GM08714 (cell line): Measurements from ENCODE around the gene ALCAM.

Source experiments
- H3K4me3 ChIP-seq: fragments of 200-500 bp; sonication (Bioruptor generic); 2 replicates; pipeline ENCODE4 v1.5.1; 2014; ENCODE audit warnings: mild to moderate bottlenecking, low read length, inconsistent platforms
- ZNF274 ChIP-seq: IDR thresholded peaks from 2 replicates; pipeline ENCODE4 v1.6.1; 2012; ENCODE audit warnings: mild to moderate bottlenecking, low read depth, low read length

ALCAM gene

DNA sequence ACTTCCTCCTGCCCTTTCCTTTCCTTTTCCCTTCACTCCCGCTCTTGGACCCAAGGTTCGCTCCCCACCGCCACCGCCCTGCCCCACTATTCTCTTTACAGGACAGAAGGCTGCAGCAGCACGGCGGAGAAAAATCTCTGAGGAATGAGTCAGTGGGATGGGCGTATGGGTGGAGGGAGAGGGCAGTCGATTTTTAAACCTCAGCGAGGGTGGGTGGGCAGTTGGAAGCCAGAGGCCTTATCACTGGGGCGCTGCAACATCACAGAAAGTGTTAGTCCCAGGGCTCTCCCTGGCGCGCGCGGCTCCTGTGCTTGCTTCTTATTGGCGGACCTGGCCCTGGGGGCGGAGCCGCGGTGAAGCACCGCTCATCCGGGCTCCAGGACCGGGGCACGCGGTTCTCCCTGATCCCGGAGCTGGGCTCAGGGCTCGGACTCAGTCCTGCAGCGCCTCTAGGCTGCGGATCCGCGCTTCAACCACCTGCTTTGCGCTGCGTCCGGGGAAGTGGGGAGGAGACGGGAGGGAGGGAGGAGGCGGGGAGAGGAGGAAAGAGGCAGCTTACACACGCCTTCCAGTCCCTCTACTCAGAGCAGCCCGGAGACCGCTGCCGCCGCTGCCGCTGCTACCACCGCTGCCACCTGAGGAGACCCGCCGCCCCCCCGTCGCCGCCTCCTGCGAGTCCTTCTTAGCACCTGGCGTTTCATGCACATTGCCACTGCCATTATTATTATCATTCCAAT lies at the start of gene ALCAM:
Gene ALCAM (plus strand): TSS at position 584 of the 737 bp plus-strand sequence.
- TF ChIP-seq ZNF274 = no peak
- peak within 1 kb of the TSS; percentile 90 for H3K4me3 ChIP-seq

DNA sequence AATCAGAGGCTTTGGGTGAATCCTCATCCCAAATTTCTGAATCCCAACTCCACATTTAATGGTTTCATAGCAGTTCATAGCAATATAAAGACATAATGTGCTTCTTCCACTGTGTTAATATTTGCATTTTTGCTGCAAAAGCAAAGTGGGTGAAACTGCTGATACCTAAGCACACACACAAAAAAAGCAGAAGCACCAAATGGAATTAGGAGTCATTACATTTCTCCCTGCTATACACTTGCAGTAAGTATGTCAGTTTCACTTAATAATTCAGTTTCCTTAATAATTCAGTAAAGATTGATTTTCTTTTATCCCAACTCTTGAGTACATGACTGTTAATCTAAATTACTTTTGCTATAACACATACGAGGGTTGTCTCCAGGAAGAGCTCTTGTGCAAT lies 48.9 kb upstream of the ALCAM start:
- H3K4me3 ChIP-seq = no peak overlapping the region
- TF ChIP-seq ZNF274 = no peak

DNA sequence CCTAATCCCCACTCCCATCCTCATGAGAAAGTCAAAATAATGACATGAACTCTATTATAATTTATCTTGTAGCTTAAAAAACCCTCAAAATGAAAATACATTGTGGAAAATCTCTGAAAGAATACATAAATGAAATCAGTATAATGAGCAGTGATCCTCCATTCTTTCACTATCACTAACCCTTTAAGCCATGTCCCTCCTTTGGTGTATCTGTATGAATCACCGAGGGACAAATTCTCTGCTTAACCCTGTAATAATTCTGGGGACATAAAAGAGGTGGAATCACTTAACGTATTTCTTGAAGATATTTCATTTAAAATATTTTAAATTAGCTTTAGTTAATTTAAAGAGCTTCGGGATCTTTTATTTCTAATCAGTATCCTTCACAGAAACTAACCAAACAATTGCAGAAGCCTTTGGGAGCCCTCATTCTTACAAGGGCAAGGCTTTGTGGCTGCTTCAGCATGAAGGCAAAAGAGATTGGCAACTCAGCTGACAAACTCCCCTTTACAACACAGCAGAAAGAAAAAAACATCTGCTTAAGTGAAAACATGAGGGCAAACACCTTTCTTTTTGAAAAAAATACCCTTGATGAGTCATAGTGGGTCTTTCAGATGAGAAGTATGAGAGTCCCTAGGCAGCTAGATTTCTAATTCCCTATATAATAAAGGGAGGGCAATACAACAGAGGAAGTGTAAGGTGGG lies 44.0 kb upstream of the ALCAM start:
- no peak for TF ChIP-seq ZNF274
- H3K4me3 ChIP-seq = no peak overlapping the region

DNA sequence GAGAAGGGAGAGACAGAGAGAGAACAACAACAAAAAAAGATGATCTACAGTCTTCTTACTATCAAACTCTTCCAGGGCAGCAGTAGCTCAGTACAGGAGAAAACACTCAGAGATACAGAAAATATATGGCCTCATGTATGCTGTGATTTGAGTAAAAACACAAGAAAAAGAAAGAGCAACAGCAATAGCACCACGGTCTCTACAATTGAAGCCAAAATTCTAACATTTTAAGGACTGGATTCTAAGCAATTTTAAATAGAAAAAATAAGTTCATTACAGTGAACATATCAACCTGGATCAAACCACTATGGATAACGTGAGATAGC lies 43.5 kb upstream of the ALCAM start:
- no peak for TF ChIP-seq ZNF274
- no peak overlapping the region for H3K4me3 ChIP-seq

DNA sequence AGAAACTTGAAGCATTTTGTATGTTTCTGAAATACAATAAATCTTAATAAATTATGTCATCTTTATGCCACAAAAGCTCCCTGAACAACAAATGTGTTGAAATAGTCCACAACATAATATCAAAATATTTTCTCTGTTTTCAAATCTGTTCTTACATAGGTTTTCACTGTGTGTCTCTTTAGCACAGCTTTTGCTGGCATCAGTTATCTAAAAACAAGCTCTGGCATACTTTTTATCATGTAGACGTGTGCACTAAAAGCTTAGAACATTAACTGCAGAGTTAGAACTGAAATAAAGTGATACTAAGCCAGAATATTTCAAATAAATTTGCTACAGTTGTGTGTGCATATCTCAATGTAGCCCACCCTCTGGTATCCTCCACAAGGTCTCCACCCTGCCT lies 41.8 kb upstream of the ALCAM start:
- no peak for TF ChIP-seq ZNF274
- no peak overlapping the region for H3K4me3 ChIP-seq

DNA sequence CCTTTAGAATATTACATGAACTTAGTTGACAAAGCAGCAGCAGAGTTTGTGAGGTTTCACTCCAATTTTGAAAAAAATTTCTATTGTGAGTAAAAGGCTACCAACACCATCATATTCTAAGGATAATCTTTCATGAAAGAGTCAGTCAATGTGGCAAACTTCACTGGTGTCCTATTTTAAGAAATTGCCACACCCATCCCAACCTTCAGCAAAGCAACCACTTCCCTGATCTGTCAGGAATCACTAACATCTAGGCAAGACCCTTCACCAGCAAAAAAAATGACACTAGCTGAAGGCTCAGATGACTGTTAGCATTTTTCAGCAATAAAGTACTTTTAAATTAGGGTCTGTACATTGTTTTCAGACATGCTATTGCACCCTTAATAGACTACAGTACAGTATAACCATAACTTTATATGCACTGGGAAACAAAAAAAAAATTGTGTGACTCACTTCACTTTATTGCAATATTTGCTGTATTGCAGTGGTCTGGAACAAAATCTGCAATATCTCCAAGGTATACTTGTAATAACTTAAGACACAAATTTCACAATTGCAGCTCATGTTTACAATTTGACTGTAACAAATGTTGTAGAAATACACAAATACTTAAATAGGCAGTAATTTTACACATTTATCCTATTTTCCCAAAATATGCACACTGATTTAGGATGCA lies 38.9 kb upstream of the ALCAM start:
- no peak for TF ChIP-seq ZNF274
- no peak overlapping the region for H3K4me3 ChIP-seq

DNA sequence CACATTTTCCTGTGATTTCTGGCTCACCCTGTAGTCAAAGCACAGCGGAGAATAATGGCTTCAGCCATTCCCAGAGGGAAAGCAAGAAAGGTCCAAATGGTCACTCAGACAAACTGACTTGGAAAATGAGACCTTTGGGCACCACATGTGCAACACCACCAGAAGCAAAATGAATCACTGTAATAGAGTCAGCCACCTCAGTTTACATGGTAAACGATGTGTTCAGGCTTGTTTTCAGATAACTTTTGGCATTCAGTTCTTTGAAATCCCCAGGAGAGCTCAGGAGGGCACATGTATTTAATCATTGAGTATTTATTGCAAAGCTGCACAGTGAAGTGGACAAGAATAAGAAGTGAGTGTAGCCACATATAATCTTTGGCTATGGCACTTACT lies 38.4 kb upstream of the ALCAM start:
- no peak overlapping the region for H3K4me3 ChIP-seq
- TF ChIP-seq ZNF274 = no peak

DNA sequence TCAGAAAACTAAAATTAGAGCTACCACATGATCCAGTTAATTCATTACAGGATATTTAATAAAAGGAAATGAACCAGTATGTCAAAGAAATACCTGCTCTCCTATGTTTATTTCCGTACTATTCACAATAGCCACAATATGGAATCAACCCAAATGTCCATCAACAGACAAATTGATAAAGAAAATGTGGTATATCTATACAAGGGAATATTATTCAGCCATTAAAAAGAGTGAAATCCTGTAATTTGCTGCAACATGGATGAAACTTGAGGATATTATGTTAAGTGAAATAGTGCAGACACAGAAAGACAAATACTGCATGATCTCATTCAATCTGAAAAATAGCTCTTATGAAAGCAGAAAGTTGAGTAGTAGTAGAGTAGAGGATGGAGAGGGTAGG lies 33.7 kb upstream of the ALCAM start:
- no peak for TF ChIP-seq ZNF274

DNA sequence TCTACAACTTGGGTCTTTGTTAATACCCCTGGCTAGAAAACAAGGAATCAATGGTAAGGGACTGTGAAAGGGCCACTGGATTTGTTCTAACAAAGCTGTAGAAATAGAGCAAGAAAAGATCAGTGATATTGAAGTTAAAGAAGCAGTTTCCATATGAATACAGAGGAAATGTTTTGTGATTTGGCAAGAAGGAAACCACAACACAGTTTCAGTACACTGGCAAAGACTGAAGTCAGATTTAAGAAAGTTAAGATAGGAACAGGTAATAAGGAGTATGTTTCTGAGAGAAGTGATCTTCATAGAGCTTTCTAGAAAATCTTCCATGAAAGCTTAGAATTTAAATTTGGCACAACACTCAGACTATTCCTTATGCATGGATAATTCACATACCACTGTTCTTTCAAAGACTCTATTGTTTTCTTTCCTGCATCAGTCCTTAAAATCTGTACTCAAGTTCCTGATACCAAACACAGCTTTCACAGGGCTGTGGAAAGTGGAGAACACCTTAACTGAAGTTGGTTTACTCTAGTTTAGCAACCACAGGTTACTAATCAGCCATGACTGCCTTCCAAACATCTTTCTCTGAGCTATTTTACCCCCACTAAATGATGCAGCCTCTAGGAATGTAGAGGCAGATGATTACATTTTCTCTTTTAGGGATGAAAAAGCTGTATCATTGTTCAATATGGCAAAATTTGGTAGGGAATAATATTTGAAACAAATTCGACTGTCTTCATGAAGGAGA lies 32.4 kb upstream of the ALCAM start:
- TF ChIP-seq ZNF274 = no peak
- H3K4me3 ChIP-seq = no peak overlapping the region

More for the DNA sequence above, 33.7 kb upstream of the ALCAM start:
- no peak overlapping the region for H3K4me3 ChIP-seq

DNA sequence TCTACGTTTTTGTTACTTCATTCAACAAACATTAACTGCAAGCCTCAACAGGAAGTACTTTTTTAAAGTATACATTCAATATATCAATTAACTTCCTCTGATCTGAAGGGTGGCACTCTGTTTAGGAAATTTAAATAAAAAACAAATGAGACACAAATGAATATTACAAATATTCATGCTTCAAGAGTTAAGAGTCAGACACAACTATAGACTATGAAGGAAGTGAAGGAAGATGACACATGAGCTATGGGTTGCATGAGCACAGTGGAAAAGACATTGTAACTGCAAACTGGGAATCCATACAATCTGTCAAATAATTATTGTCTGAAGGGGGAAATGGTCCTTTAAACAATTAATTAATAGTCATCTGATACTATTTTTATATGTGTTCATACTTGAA lies 26.8 kb upstream of the ALCAM start:
- no peak for TF ChIP-seq ZNF274
- H3K4me3 ChIP-seq = no peak overlapping the region

DNA sequence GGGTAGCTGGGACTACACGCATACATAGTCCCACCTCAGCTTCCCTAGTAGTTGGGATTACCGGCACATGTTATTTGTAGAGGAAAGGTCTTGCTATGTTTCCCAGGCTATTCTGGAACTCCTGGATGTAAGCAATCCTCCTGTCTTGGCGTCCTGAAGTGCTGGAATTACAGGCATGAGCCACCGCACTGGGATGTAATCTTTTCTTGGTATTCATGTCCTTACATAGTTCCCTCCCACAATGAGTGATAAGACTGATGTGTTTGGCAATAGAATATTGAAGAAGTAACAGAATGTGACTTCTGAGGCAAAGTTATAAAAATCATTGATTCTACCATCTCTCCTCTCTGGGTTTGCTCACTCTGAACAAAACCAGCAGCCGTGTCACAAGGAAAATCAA lies 22.7 kb upstream of the ALCAM start:
- no peak overlapping the region for H3K4me3 ChIP-seq
- no peak for TF ChIP-seq ZNF274

DNA sequence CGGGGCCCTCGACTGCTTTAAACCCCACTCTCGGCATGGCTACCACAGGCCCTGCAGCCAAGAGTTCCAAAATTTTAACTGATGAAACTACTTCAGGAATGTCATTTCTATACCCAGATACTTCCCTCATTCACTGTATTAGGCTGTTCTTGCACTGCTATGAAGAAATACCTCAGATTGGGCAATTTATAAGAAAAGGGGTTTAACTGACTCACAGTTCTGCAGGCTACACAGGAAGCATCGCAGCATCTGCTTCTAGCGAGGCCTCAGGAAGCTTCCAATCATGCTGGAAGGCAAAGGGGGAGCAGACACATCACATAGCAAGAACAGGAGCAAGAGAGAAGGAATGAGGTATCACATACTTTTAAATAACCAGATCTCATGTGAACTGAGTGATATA lies 21.6 kb upstream of the ALCAM start:
- no peak for TF ChIP-seq ZNF274
- no peak overlapping the region for H3K4me3 ChIP-seq

DNA sequence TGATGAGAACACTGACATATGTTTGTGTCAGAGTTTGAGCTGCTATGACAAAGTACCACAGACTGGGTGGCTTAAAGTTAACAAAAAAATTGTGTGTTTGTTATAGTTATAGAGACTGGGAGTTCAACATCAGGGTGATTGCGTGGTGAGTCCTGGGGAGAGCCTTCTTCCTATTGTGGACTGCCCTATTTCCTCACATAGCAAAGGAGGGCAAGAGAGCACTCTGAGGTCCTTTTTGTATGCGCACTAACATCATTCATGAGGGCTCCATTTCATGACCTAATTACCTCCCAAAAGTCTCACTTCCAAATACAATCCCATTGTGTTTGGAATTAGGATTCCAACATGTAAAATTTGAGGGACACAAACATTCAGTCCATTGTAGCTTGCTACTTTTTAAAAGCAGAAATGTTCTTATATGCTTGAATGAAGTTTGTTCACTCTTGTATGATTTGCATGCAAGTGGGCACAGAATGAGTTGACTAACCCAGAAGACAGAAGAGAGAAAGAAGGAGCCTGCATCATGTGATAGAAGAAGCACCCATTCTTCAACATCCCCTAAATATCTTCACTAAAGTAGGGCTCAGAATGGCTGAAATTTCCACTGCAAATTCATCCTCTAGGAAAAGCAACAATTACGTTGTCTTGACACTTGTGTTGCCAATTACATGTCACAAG lies 18.9 kb upstream of the ALCAM start:
- TF ChIP-seq ZNF274 = no peak
- H3K4me3 ChIP-seq = no peak overlapping the region

DNA sequence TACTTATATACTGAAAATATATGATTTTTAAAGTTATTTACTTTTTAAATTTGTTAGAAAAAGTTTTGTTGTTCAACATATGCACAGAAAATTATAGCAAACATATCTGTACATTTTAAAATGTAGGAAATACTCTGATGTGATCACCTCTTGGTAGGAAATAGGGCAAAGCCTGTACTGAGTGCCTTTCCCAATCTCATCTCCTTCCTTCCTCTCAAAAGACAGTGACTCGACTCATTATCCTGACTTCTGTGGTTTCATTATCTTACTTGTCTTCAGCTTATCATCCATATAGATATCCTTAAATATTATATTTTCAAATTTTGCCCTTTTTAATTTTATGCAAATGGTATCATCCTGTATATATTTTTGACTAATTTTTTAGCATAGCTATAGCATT lies 18.4 kb upstream of the ALCAM start:
- no peak for TF ChIP-seq ZNF274

More for the DNA sequence above, 18.4 kb upstream of the ALCAM start:
- no peak overlapping the region for H3K4me3 ChIP-seq
